Measurements from ENCODE around the gene HABP4.

The HABP4 gene

DNA sequence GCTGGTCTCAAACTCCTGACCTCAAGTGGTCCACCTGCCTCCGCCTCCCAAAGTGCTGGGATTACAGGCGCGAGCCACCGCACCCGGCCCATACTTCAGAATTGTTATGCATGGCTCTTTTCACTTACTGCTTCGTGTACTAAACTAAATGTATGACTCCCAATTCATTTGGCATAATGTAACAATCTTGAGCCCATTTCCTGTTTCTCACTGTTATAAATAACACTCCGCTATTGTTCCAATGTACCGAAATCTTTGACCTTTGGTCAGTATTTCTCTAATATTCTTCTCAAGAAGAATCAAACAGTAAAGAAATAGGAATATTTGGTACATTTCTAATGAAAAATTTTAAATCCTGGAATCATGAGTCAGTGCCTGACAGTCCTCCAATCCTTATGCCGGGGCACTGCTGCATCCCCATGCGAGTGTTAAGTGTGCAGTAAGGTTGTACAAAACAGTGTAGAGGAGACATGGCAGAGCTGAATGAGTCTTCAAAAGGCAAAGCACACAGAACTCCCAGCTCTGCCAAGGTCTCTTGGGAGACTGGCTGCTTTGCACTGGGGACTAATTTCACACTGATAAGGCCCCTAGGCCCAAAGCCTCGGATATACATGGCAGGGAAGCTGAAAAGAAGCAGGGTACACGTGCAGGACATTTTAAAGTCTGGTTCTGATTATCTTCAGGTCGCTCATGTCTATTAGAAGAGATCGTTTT lies 58.4 kb downstream of the HABP4 start:
- H3K4me3 ChIP-seq (ENCODE audit: low read depth, low read length) = no peak overlapping the region
- no peak for DNase-seq (ENCODE audit: low read depth)
- TF ChIP-seq, protein P1, sequence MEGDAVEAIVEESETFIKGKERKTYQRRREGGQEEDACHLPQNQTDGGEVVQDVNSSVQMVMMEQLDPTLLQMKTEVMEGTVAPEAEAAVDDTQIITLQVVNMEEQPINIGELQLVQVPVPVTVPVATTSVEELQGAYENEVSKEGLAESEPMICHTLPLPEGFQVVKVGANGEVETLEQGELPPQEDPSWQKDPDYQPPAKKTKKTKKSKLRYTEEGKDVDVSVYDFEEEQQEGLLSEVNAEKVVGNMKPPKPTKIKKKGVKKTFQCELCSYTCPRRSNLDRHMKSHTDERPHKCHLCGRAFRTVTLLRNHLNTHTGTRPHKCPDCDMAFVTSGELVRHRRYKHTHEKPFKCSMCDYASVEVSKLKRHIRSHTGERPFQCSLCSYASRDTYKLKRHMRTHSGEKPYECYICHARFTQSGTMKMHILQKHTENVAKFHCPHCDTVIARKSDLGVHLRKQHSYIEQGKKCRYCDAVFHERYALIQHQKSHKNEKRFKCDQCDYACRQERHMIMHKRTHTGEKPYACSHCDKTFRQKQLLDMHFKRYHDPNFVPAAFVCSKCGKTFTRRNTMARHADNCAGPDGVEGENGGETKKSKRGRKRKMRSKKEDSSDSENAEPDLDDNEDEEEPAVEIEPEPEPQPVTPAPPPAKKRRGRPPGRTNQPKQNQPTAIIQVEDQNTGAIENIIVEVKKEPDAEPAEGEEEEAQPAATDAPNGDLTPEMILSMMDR (IDR thresholded peaks at IDR 0.05; ENCODE audit: low read depth, low read length, missing control alignments) = no peak

DNA sequence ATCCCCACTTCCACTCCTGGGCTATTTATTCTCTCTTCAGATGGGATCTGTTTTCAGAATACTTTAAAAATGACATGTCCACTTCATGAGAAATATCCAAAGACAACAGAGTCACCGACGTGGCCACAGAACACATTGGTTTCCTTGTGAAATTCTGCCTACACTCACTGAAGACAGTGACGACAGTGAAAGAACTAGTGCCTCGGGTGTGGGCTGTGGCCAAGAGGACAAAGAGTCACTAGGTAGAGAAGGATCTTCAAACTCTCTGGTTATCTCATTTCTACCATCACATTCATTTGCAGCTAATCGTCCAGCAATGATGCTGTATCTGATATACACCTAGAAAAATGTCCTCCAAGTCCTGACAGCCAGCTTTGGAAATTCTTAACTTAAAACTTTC lies 59.1 kb downstream of the HABP4 start:
- H3K4me3 ChIP-seq (ENCODE audit: low read depth, low read length) = no peak overlapping the region
- TF ChIP-seq, protein P1 (IDR thresholded peaks at IDR 0.05; ENCODE audit: low read depth, low read length, missing control alignments) = no peak
- DNase-seq (ENCODE audit: low read depth) = no peak

DNA sequence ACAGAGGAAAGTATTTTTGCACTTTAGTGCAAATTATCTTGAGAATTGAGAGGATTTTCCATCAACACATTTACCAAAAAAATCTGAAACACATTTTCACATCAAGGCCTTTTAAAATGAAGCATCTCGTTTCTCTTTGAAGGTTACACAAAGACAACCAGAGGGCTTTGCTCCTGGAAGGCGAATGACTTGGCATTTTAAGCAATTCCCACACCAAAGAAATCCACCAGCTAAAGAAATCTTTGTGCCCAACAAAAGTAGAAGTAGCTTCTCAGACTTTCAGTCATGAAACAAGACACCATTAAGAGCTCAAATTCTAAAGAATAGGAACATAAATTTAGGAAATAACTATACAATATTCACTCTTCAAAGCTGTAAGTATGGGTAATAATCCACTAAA lies 59.9 kb downstream of the HABP4 start:
- TF ChIP-seq, protein P1 (IDR thresholded peaks at IDR 0.05; ENCODE audit: low read depth, low read length, missing control alignments) = no peak
- H3K4me3 ChIP-seq (ENCODE audit: low read depth, low read length) = no peak overlapping the region
- no peak for DNase-seq (ENCODE audit: low read depth)

DNA sequence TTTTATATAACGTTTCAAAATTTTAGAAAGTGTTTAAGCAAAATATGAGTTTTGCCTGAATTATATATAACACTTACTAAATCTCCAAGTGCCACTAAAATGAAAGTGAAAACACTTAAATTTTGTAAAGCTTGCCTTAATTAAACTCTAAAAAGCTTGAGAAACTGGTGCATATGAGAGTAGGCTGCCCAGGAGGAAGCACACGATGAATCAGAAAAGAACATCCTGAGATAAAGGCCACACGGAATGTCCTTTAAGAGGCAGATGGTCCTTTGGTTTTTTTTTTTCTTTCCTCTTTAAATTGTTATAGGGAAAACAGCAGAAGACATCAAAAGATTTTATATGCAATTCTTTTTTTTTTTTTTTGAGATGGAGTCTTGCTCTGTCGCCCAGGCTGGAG lies 60.3 kb downstream of the HABP4 start:
- DNase-seq (ENCODE audit: low read depth) = no peak
- H3K4me3 ChIP-seq (ENCODE audit: low read depth, low read length) = no peak overlapping the region
- TF ChIP-seq, protein P1 (IDR thresholded peaks at IDR 0.05; ENCODE audit: low read depth, low read length, missing control alignments) = no peak

DNA sequence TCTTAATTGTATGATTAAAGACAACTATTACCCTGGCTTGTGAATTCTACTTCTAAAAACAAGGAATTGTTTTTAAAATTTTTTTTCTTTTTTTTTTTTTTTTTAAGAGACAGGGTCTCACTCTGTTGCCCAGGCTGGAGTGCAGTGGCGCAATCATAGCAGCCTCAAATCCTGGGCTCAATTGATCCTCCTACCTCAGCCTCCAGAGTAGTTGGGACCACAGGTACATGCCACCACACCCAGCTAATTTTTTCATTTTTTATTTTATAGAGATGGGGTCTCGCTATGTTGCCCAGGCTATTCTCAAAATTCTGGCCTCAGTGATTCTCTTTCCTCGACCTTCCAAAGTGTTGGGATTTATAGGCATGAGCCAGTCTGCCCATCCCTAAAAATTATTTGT lies 62.3 kb downstream of the HABP4 start:
- no peak overlapping the region for H3K4me3 ChIP-seq (ENCODE audit: low read depth, low read length)
- TF ChIP-seq, protein P1 (IDR thresholded peaks at IDR 0.05; ENCODE audit: low read depth, low read length, missing control alignments) = no peak

DNA sequence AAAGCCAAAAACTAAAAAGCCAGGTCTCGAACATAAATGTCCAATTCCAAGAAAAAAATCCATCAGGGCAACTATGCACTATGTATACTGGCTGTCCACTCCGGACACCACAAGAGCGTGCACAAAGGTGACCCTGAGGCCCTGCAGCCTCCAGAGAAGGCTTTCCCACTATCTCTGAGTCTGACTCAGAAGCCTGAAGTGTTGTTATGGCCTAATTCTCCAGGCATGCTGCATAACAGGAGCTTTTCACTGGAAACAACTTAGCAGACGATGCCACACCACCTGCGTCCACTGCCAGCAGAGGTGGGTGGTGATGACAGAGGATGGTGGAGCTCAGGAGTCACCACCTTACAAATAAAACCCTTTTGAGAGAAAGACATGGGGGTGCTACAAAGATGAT lies 63.7 kb downstream of the HABP4 start:
- DNase-seq (ENCODE audit: low read depth) = no peak
- TF ChIP-seq, protein P1 (IDR thresholded peaks at IDR 0.05; ENCODE audit: low read depth, low read length, missing control alignments) = no peak
- no peak overlapping the region for H3K4me3 ChIP-seq (ENCODE audit: low read depth, low read length)

More for the DNA sequence above, 62.3 kb downstream of the HABP4 start:
- no peak for DNase-seq (ENCODE audit: low read depth)

All from GM12864 (cell line).